Effector memory CD8-positive, alpha-beta T cell (primary cell): ENCODE results near the gene ANXA11.
"Not testable (repeated sequence)": the region's sequence is repeated elsewhere in the genome, so short reads cannot be mapped to it uniquely, and the experiment has no call there.

ENCODE experiments used
- ATAC-seq: fragments of 150-1000 bp; cut with Tn5 transposase; replicated peaks from 2 replicates; pipeline ENCODE4 v1.10.0; 2021; ENCODE audit warnings: mild to moderate bottlenecking, moderate library complexity
- DNase-seq, 3 experiments: peaks; one replicate each; pipeline ENCODE4 v3.0.0; 2021
- H3K27ac Mint-ChIP-seq, 2 donors: one replicate each; pipeline ENCODE4 v1.8.0; 2022; ENCODE audit warnings: mild to moderate bottlenecking in 2 of 2, mixed read lengths in 2 of 2, moderate library complexity in 2 of 2
- H3K27me3 Mint-ChIP-seq, 2 donors: one replicate each; pipeline ENCODE4 v1.8.0; 2022; ENCODE audit warnings: mixed read lengths in 2 of 2
- H3K36me3 Mint-ChIP-seq: one replicate; pipeline ENCODE4 v1.8.0; 2022; ENCODE audit warnings: mild to moderate bottlenecking, moderate library complexity, mixed read lengths; ENCODE audit not compliant: insufficient read depth
- H3K4me1 Mint-ChIP-seq, 2 donors: one replicate each; pipeline ENCODE4 v1.8.0; 2022; ENCODE audit warnings: low read depth in 2 of 2, mixed read lengths in 2 of 2
- H3K4me3 Mint-ChIP-seq, 2 donors: one replicate each; pipeline ENCODE4 v1.8.0; 2022; ENCODE audit warnings: mild to moderate bottlenecking in 2 of 2, mixed read lengths in 2 of 2, moderate library complexity in 2 of 2
- H3K9me3 Mint-ChIP-seq, 2 donors: one replicate each; pipeline ENCODE4 v1.8.0; 2022; ENCODE audit warnings: mixed read lengths in 2 of 2

The ANXA11 gene

DNA sequence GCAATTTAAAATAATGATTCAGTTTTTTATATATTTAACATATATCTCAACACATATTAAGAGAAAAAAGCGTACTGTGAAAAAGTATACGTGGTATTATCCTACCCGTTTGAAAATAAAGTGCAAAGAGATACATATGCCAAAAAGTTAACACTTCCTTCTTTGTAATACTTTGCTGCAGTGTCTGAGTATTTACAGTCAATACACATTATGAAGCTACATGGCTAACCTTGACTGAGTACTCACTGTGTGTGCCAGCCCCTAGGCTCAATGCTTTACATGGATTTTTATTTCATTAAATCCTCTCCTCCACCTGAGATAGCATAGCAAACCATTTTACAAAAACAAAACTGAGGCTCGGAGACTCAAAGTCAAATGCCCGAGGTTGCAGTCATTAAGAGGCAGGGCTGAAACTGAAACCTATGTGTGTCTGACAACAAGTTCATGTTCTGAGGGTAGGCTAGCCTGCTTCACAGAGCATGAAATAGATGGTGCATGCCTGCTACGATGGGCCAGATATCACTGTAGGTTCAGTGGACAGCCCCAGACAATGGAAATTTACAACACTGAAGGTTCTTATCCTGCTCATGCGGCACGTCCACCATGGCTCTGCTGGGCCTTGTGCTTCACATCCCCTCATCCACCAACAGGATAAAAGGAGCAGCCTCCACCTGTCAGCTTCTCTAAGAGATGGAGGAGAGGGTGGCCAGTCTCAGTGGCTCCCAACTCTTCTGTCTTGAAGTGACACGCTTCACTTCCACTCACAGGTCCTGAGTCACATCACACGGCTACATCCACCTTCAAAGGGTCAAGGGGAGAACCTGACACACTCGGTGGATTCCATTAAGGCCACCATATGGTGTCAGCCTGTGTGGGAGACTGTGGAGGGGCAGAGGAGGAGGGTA is 29.2 kb upstream of the ANXA11 start:
- not testable (repeated sequence) for H3K36me3 Mint-ChIP-seq, H3K4me1 Mint-ChIP-seq, H3K9me3 Mint-ChIP-seq, H3K4me3 Mint-ChIP-seq, ATAC-seq, DNase-seq
- H3K27ac Mint-ChIP-seq: peak overlapping the region in 1 of 2 donors; percentile 41
- H3K27me3 Mint-ChIP-seq: peaks cover 4 to 11% of the 10 kb centered on the region in 2 donors

- H3K9me3 Mint-ChIP-seq, H3K4me3 Mint-ChIP-seq, H3K36me3 Mint-ChIP-seq, H3K4me1 Mint-ChIP-seq, DNase-seq, H3K27ac Mint-ChIP-seq, ATAC-seq: not testable (repeated sequence)
- H3K27me3 Mint-ChIP-seq: peaks cover 4 to 11% of the 10 kb centered on the region in 2 donors
Measured at GRCh38 chr10:80233871-80234270, 28.5 kb upstream of the ANXA11 start.

- not testable (repeated sequence) for H3K9me3 Mint-ChIP-seq, H3K4me1 Mint-ChIP-seq
- H3K27me3 Mint-ChIP-seq: peaks cover 6 to 14% of the 10 kb centered on the region in 2 donors
Measured at GRCh38 chr10:80226723-80227122, 21.4 kb upstream of the ANXA11 start.

GRCh38 chr10:80223031-80223419 is 17.7 kb upstream of the ANXA11 start:
- not testable (repeated sequence) for H3K4me3 Mint-ChIP-seq, H3K27ac Mint-ChIP-seq, H3K9me3 Mint-ChIP-seq, H3K4me1 Mint-ChIP-seq, H3K36me3 Mint-ChIP-seq, DNase-seq
- peaks cover 6 to 14% of the 10 kb centered on the region in 2 donors for H3K27me3 Mint-ChIP-seq
- peak; percentile 12 for ATAC-seq

More at GRCh38 chr10:80226723-80227122, 21.4 kb upstream of the ANXA11 start:
- H3K36me3 Mint-ChIP-seq, ATAC-seq, DNase-seq, H3K27ac Mint-ChIP-seq, H3K4me3 Mint-ChIP-seq: not testable (repeated sequence)

- not testable (repeated sequence) for DNase-seq, H3K4me1 Mint-ChIP-seq, ATAC-seq, H3K36me3 Mint-ChIP-seq, H3K9me3 Mint-ChIP-seq, H3K27ac Mint-ChIP-seq, H3K4me3 Mint-ChIP-seq, H3K27me3 Mint-ChIP-seq
Measured at GRCh38 chr10:80218878-80219277, 13.5 kb upstream of the ANXA11 start.

- H3K4me3 Mint-ChIP-seq, ATAC-seq, H3K36me3 Mint-ChIP-seq, H3K27ac Mint-ChIP-seq, H3K4me1 Mint-ChIP-seq, H3K9me3 Mint-ChIP-seq, DNase-seq, H3K27me3 Mint-ChIP-seq: not testable (repeated sequence)
Measured at GRCh38 chr10:80214368-80214982, 9.1 kb upstream of the ANXA11 start.

- not testable (repeated sequence) for H3K36me3 Mint-ChIP-seq, H3K4me1 Mint-ChIP-seq, H3K27ac Mint-ChIP-seq, H3K4me3 Mint-ChIP-seq, H3K9me3 Mint-ChIP-seq, DNase-seq, ATAC-seq, H3K27me3 Mint-ChIP-seq
Measured at GRCh38 chr10:80212535-80213115, 7.3 kb upstream of the ANXA11 start.

- DNase-seq (no peak), ATAC-seq (no peak)
- H3K27me3 Mint-ChIP-seq: no peaks in the 10 kb centered on the region
- H3K27ac Mint-ChIP-seq: no peak overlapping the region
- H3K4me1 Mint-ChIP-seq: peaks cover under 1% of the 10 kb centered on the region in 2 donors
- peaks cover 3% of the 10 kb centered on the region for H3K36me3 Mint-ChIP-seq
- H3K9me3 Mint-ChIP-seq: no peaks in the 10 kb centered on the region
- no peak overlapping the region for H3K4me3 Mint-ChIP-seq
Measured at GRCh38 chr10:80211786-80212185, 6.4 kb upstream of the ANXA11 start.

GRCh38 chr10:80210259-80210658 is 4.9 kb upstream of the ANXA11 start:
- peaks cover 11 to 13% of the 10 kb centered on the region in 2 donors for H3K4me1 Mint-ChIP-seq
- peaks cover 3% of the 10 kb centered on the region for H3K36me3 Mint-ChIP-seq
- DNase-seq (no peak), ATAC-seq (no peak)
- peak overlapping the region in 1 of 2 donors; percentile 19 for H3K27ac Mint-ChIP-seq
- H3K9me3 Mint-ChIP-seq: no peaks in the 10 kb centered on the region
- H3K4me3 Mint-ChIP-seq: no peak overlapping the region
- no peaks in the 10 kb centered on the region for H3K27me3 Mint-ChIP-seq

DNA sequence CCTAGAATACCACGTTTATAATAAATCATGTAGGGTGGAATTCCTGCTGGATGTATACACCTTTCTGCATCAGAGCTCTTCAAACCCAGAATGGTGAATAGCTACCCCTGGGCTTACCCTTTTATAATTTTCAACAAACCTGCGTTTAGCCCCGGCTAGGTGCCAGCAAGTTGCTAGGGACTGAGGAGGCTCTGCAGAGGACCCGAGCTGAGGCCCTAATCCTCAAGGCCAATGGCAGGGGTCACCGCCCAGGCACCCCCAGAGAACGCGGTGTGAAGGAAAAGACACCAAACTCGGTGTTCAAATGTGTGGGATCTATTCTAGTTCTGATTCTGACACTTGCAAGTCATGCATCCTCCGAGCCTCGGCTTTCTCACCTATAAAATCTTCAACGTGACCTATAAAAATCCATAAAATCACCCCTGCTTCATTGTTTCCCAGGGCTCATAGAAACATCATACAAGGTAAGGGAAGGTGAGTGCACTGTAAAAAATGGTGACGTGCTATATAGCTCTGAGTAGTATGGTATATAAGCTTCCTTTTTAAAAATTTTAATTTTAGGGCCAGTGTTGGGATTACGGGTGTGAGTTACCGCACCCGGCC is 2.5 kb upstream of the ANXA11 start:
- ATAC-seq: no peak
- Mint-ChIP-seq H3K27ac (no peak overlapping the region), H3K36me3 (no peaks in the 10 kb centered on the region), H3K4me1 (peaks cover 26 to 28% of the 10 kb centered on the region in 2 donors), H3K9me3 (no peaks in the 10 kb centered on the region), H3K4me3 (no peak overlapping the region), H3K27me3 (no peaks in the 10 kb centered on the region)
- no peak for DNase-seq

- peak overlapping the region; percentile 95 to 98 for H3K27ac Mint-ChIP-seq
- DNase-seq: no peak
- H3K4me1 Mint-ChIP-seq: peaks cover 41% of the 10 kb centered on the region in 2 donors
- peaks cover 7% of the 10 kb centered on the region for H3K36me3 Mint-ChIP-seq
- H3K27me3 Mint-ChIP-seq: no peaks in the 10 kb centered on the region
- no peaks in the 10 kb centered on the region for H3K9me3 Mint-ChIP-seq
- H3K4me3 Mint-ChIP-seq: peak overlapping the region; percentile 63 to 78
- ATAC-seq: no peak
Measured at GRCh38 chr10:80206277-80206655, 929 bp upstream of the ANXA11 start.

DNA sequence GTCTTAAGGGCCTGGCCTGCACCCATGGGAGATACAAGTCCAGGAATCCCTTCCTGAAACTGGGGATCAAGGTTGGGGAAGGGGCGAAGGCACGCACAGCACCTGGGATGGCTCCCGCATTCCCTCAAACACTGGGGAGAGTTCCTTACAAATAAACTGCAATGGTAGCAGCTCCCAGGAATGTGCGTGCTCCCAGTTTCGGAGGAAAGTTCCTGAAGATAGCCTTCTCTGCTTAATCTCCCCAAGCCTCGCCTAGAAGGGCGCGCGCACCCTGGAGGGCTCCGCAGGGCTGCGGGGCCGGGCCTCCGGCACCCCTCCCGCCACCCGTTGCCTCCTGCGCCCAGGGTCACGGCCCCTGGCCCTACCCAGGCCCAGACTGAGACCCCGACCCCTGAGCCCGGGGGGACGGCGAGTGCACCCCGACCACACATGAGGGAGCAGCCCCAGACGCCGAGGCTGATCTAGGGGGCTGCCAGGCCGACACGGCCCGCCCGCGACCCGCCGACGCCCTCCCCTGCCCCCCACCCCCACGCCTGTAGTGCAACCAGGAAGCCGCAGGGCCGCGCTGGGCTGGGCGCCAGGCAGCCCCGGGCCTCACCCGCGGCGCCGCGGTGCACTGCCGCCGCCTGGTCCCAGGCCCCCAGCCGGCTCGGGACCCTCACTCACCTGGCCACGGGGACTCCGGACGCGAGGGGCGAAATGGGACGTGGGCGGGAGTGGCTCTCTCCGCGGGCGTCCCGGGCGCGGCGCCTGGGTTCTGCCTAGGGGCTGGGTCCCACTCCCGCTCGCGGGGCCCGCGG is 460 bp downstream of the ANXA11 start:
- no peaks in the 10 kb centered on the region for H3K9me3 Mint-ChIP-seq
- H3K36me3 Mint-ChIP-seq: peaks cover 12% of the 10 kb centered on the region
- no peaks in the 10 kb centered on the region for H3K27me3 Mint-ChIP-seq
- ATAC-seq (peak; percentile 56), DNase-seq (peak; percentile 9 to 48 (median 15))
- H3K4me3 Mint-ChIP-seq: peak overlapping the region; percentile 63 to 78
- H3K27ac Mint-ChIP-seq: peak overlapping the region; percentile 95 to 98
- peaks cover 49 to 52% of the 10 kb centered on the region in 2 donors for H3K4me1 Mint-ChIP-seq
